Stomach (tissue), 9 donors: ENCODE results near the gene SPINT3. TPM values are rescaled to one million over a fixed set of nuclear protein-coding genes. Genes with fewer than 3 reads are reported as not detected.
"Not testable (repeated sequence)": the region's sequence is repeated elsewhere in the genome, so short reads cannot be mapped to it uniquely, and the experiment has no call there.

Experiments used
- DNase-seq, 2 donors: peaks; one replicate each; pipeline versions ENCODE4 v3.0.0 to v3.0.0-alpha.2; 2013 to 2019
- H3K27ac ChIP-seq, 5 donors: fragments of 200-600 bp in 4 of 5; sonication (generic) in 4 of 5; one replicate each; pipeline ENCODE4 v1.5.1; 2013 to 2019; ENCODE audit warnings: mild to moderate bottlenecking in 1 of 5, moderate library complexity in 1 of 5
- H3K27me3 ChIP-seq, 3 donors: fragments of 200-600 bp; sonication (generic); one replicate each; pipeline ENCODE4 v1.5.1; 2017 to 2019; ENCODE audit warnings: mixed run types in 1 of 3
- H3K36me3 ChIP-seq, 4 donors: fragments of 200-600 bp; sonication (generic); 1 replicate in 3 of 4; 2 replicates in 1 of 4; pipeline ENCODE4 v1.5.1; 2016 to 2019
- H3K4me1 ChIP-seq, 4 donors: fragments of 200-600 bp; sonication (generic); one replicate each; pipeline ENCODE4 v1.5.1; 2016 to 2019
- H3K4me3 ChIP-seq, 4 donors: fragments of 200-600 bp; sonication (generic) in 3 of 4; one replicate each; pipeline ENCODE4 v1.5.1; 2016 to 2019; ENCODE audit warnings: mild to moderate bottlenecking in 1 of 4
- H3K9me3 ChIP-seq, 4 donors: fragments of 200-600 bp; sonication (generic); one replicate each; pipeline ENCODE4 v1.5.1; 2016 to 2019
- EP300 ChIP-seq: sonication (generic); formaldehyde crosslinking; IDR thresholded peaks from one replicate; pipeline ENCODE4 v1.6.1; 2017; ENCODE audit warnings: antibody characterized with exemption
- POLR2A ChIP-seq, 4 donors: fragments of 450-650 bp; IDR thresholded peaks; one replicate each; pipeline ENCODE4 v1.6.1; 2016; ENCODE audit warnings: antibody characterized with exemption in 4 of 4, control low read depth in 2 of 4, mild to moderate bottlenecking in 1 of 4, moderate library complexity in 1 of 4
- POLR2AphosphoS5 ChIP-seq, 3 donors: sonication (generic); formaldehyde crosslinking; IDR thresholded peaks; one replicate each; pipeline ENCODE4 v1.6.1; 2016; ENCODE audit warnings: antibody characterized with exemption in 3 of 3
- WGBS, 5 donors: extraction: QIAGEN DNeasy Blood & Tissue Kit in 3 of 5; methylation state at CpG; one replicate each; pipeline versions ENCODE4 v1.1.5 to v1.1.7; 2013 to 2018; 5-methylcytosine and 5-hydroxymethylcytosine counted together
- intact Hi-C: fragments of 100-400 bp; cut with DNase I; formaldehyde crosslinking; loops from one replicate; pipeline ENCODE4 v1.15.1; 2023; ENCODE audit warnings: low total_unique reads
- polyA plus RNA-seq, 3 donors: library from polyadenylated mRNA; stranded (reverse); fragments of 200-250 nt; gene quantifications; one replicate each; pipeline ENCODE4 v1.2.3, GENCODE V29; 2013
- total RNA-seq, 5 donors: library from RNA; depleted of rRNA; stranded (reverse); fragments of >200 nt; gene quantifications; one replicate each; pipeline versions ENCODE4 v1.1.0 to v1.2.3, GENCODE V29; 2014 to 2016
- TF ChIP-seq, protein P1 (sequence below), 7 experiments: fragments of 450-650 bp in 4 of 7; fragments of 200-600 bp in 3 of 7; sonication (generic) in 3 of 7; IDR thresholded peaks; one replicate each; pipeline ENCODE4 v1.5.1; 2016 to 2019; ENCODE audit warnings: antibody characterized with exemption in 7 of 7, control low read depth in 2 of 7, mild to moderate bottlenecking in 1 of 7
- donor health status: healthy with polysubstance abuse.
- donor health status: Bipolar disorder and iron deficiency.
- donor health status: healthy.

Gene SPINT3
- total and polyA plus RNA-seq, 8 donors, result not detected

DNA sequence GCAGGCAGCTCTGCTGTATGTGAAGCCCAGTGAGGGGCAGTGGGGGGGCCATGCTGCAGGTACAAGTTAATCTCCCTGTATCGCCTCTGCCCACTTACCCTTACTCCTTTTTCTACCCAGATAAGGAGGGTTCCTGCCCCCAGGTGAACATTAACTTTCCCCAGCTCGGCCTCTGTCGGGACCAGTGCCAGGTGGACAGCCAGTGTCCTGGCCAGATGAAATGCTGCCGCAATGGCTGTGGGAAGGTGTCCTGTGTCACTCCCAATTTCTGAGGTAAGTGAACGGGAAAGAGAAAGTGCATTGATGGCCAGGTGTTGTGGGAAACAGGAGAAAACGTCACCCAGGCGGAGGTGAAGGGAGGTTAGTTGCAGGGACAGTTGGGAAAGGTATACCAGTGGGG, 35.6 kb downstream of the SPINT3 start:
- H3K4me3 ChIP-seq, result no peak overlapping the region
- DNase-seq, result peak in 1 of 2 donors; percentile 45
- H3K27ac ChIP-seq, result no peak overlapping the region
- H3K4me1 ChIP-seq, result peaks cover 0 to 4% (median 0%) of the 10 kb centered on the region in 4 donors
- peaks cover 0 to 31% (median 0%) of the 10 kb centered on the region in 3 donors for H3K27me3 ChIP-seq
- H3K9me3 ChIP-seq, result peaks cover 0 to 5% (median 2%) of the 10 kb centered on the region in 4 donors
- WGBS, 5 donors, result 39 to 66% (median 53%) methylated on average over 7 of the region's 7 CpGs
- no peaks in the 10 kb centered on the region for H3K36me3 ChIP-seq
- TF ChIP-seq POLR2A (IDR thresholded peaks at IDR 0.05), result no peak
- intact Hi-C loops, result no loop called here

DNA sequence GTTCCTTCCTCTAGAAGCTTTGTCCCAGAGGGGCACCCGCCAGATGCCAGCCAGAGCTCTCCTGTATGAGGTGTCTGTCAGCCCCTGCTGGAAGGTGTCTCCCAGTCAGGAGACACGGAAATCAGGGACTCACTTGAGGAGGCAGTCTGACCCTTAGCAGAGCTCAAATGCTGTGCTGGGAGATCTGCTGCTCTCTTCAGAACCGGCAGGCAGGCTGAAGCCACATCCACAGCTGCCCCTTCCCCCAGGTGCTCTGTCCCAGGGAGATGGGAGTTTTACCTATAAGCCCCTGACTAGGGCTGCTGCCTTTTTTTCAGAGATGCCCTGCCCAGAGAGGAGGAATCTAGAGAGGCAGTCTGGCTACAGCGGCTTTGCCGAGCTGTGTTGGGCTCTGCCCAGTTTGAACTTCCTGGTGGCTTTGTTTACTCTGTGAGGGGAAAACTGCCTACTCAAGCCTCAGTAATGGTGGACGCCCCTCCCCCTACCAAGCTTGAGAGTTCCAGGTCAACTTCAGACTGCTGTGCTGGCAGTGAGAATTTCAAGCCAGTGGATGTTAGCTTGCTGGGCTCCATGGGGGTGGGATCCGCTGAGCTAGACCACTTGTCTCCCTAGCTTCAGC, 37.8 kb downstream of the SPINT3 start:
- H3K4me3 ChIP-seq, H3K27ac ChIP-seq, H3K4me1 ChIP-seq, H3K9me3 ChIP-seq, intact Hi-C loops, H3K36me3 ChIP-seq: not testable (repeated sequence)
- 46 to 77% (median 62%) methylated on average over 5 to 7 of the region's 7 CpGs for WGBS, 5 donors
- peaks cover 0 to 30% (median 0%) of the 10 kb centered on the region in 3 donors for H3K27me3 ChIP-seq
- DNase-seq, result peak in 1 of 2 donors; percentile 46

DNA sequence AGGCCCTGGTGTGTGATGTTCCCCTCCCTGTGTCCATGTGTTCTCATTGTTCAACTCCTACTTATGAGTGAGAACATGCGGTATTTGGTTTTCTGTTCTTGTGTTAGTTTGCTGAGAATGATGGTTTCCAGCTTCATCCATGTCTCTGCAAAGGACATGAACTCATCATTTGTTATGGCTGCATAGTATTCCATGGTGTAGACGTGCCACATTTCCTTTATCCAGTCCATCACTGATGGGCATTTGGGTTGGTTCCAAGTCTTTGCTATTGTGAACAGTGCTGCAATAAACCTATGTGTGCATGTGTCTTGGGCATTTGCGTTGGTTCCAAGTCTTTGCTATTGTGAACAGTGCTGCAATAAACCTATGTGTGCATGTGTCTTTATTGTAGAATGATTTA, 43.1 kb downstream of the SPINT3 start:
- H3K9me3 ChIP-seq, H3K4me3 ChIP-seq, intact Hi-C loops, DNase-seq, H3K27ac ChIP-seq, H3K36me3 ChIP-seq: not testable (repeated sequence)
- Histone ChIP-seq H3K4me1 (peaks cover 12 to 37% (median 29%) of the 10 kb centered on the region in 4 donors), H3K27me3 (peaks cover 0 to 34% (median 26%) of the 10 kb centered on the region in 3 donors)
- 64 to 96% (median 68%) methylated on average over 3 of the region's 3 CpGs for WGBS, 5 donors

DNA sequence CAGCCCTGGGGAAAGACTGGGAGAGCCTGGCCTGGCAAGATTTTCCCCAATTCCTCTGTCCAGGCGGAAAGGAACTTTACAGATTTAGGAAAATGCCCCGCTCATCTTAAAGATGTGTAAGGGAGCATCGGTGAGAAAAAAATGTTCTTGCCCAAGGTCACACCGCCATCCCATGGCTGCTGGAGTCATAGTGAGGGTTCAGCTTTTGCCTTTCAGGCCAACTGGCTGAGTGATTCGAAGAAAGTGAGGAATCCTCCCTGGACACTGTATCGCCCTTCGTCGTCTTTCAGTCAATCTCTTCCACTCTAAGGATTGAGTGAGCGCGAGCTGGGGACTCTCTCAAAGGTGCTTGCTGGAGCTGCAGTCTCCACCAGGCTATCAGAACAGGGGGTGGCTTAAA, 44.5 kb downstream of the SPINT3 start:
- Histone ChIP-seq H3K27ac (peak overlapping the region; percentile 36 to 75 (median 70)), H3K27me3 (peaks cover 0 to 32% (median 26%) of the 10 kb centered on the region in 3 donors), H3K4me3 (peak overlapping the region; percentile 41 to 59 (median 47)), H3K36me3 (no peaks in the 10 kb centered on the region), H3K9me3 (peaks cover 0 to 1% (median 0%) of the 10 kb centered on the region in 4 donors), H3K4me1 (peaks cover 12 to 37% (median 29%) of the 10 kb centered on the region in 4 donors)
- WGBS, 5 donors, result 39 to 53% (median 46%) methylated on average over 10 of the region's 10 CpGs
- peak in 1 of 2 donors; percentile 41 for DNase-seq
- intact Hi-C loops, result no loop called here
- TF ChIP-seq, protein P1, sequence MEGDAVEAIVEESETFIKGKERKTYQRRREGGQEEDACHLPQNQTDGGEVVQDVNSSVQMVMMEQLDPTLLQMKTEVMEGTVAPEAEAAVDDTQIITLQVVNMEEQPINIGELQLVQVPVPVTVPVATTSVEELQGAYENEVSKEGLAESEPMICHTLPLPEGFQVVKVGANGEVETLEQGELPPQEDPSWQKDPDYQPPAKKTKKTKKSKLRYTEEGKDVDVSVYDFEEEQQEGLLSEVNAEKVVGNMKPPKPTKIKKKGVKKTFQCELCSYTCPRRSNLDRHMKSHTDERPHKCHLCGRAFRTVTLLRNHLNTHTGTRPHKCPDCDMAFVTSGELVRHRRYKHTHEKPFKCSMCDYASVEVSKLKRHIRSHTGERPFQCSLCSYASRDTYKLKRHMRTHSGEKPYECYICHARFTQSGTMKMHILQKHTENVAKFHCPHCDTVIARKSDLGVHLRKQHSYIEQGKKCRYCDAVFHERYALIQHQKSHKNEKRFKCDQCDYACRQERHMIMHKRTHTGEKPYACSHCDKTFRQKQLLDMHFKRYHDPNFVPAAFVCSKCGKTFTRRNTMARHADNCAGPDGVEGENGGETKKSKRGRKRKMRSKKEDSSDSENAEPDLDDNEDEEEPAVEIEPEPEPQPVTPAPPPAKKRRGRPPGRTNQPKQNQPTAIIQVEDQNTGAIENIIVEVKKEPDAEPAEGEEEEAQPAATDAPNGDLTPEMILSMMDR (IDR thresholded peaks at IDR 0.05), result peak in 1 of 7 experiments; percentile 9
- TF ChIP-seq EP300, result no peak

DNA sequence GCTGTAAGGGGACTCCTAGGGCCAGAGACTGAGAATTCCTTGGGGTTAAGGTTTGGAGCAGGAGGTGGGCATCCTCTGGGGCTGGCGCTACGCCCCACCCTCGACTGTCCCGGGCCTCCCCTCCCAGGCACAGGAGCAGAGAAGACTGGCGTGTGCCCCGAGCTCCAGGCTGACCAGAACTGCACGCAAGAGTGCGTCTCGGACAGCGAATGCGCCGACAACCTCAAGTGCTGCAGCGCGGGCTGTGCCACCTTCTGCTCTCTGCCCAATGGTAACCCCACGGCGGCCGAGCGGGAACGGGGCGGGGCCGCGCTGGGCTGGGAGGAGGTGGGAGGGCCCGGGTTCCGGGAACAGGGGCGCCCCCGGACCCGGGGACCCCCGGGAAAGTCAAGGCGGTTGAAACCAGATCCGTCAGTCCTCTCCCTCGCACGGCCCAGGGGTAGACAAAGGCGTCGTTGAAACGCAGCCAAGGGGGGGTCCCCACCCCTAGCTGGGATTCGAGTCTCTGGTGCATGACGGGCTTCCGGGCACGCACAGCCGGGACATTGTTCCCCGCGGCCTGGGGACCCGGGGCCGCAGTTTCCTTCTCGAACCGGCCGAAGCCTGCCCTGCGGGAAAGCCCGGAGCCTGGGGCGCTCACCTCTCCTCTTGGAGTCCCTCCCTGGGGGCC, 45.0 kb downstream of the SPINT3 start:
- no peaks in the 10 kb centered on the region for H3K36me3 ChIP-seq
- peaks cover 0 to 32% (median 26%) of the 10 kb centered on the region in 3 donors for H3K27me3 ChIP-seq
- 1 to 3% (median 1%) methylated on average over 15 to 50 of the region's 50 CpGs for WGBS, 5 donors
- H3K4me3 ChIP-seq, result peak overlapping the region; percentile 41 to 59 (median 47)
- TF ChIP-seq EP300, result no peak
- TF ChIP-seq, protein P1 (IDR thresholded peaks at IDR 0.05), result no peak
- TF ChIP-seq POLR2AphosphoS5 (IDR thresholded peaks at IDR 0.05), result peak in 2 of 3 donors; percentile 72 to 81
- TF ChIP-seq POLR2A (IDR thresholded peaks at IDR 0.05), result no peak
- H3K9me3 ChIP-seq, result no peaks in the 10 kb centered on the region
- H3K4me1 ChIP-seq, result peaks cover 12 to 37% (median 29%) of the 10 kb centered on the region in 4 donors
- intact Hi-C loops, result no loop called here
- H3K27ac ChIP-seq, result peak overlapping the region; percentile 57 to 75 (median 70)
- DNase-seq, result peak; percentile 67 to 79
